ENCODE measurements around the gene GSDMA.
"Not testable (repeated sequence)": the region's sequence is repeated elsewhere in the genome, so short reads cannot be mapped to it uniquely, and the experiment has no call there.

The GSDMA gene

DNA sequence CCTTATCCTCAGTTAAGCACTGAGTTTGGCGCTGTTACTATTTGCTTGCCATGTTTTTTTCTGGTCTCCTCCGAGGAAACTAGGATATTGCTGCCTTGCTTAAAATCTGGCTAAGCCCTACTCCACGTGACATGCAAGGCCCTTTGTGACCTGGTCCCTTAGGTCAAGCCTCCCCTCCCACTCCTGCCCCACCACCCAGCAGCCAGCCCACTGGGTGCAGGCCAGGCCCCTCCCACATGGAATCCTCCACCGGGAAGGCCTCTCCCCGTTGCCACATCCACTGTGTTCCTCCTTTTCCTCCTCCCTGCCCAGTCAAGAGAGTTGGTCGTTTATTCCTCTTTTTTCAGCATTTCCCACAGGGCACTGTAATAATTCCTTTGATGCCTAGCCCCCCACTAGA lies 34.0 kb downstream of the GSDMA start:
- DNase-seq (ENCODE audit: low spot score): no peak

GRCh38 chr17:39997543-39997942 lies 34.7 kb downstream of the GSDMA start:
- DNase-seq (ENCODE audit: low spot score): no peak

DNA sequence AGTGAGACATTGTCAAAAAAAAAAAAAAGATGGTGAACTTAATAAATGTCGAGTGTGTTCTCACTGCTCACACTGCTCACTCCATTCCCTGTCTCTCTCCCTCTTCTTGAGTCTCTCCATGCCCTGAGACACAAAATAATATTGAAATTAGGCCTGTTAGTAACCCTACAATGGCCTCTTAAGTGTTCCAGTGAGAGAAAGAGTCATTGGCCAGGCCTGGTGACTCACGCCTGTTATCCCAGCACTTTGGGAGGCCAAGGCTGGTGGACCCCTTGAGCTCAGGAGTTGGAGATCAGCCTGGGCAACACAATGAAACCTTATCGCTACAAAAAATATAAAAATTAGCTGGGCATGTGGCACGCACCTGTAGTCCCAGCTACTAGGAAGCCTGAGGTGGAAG lies 36.3 kb downstream of the GSDMA start:
- DNase-seq (ENCODE audit: low spot score): no peak

GRCh38 chr17:40000161-40000560 lies 37.4 kb downstream of the GSDMA start:
- DNase-seq (ENCODE audit: low spot score): no peak

DNA sequence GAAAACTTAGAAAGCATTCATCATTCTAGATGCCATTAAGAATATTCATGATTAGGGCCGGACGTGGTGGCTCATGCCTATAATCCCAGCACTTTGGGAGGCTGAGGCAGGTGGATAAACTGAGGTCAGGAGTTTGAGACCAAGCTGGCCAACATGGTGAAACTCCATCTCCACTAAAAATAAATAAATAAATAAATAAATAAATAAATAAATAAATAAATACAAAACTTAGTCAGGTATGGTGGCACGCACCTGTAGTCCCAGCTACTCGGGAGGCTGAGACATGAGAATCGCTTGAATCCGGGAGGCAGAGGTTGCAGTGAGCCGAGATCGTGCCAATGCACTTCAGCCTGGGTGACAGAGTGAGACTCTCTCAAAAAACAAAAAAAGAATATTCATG lies 38.5 kb downstream of the GSDMA start:
- DNase-seq (ENCODE audit: low spot score): not testable (repeated sequence)

DNA sequence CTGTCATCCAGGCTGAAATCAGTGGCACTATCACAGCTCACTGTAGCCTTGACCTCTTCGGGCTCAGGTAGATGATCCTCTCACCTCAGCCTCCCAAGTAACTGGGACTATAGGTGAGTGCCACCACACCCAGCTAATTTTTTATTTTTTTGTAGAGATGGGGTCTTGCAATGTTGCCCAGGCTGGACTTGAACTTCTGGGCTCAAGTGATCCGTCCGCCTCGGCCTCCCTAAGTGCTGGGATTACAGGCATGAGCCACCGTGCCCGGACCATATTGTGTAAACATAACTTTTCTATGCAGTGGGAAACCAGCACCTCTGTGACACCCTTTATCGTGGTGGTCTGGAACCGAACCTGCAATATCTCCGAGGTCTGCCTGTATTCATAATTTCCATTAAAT lies 41.3 kb downstream of the GSDMA start:
- no peak for DNase-seq (ENCODE audit: low spot score)

DNA sequence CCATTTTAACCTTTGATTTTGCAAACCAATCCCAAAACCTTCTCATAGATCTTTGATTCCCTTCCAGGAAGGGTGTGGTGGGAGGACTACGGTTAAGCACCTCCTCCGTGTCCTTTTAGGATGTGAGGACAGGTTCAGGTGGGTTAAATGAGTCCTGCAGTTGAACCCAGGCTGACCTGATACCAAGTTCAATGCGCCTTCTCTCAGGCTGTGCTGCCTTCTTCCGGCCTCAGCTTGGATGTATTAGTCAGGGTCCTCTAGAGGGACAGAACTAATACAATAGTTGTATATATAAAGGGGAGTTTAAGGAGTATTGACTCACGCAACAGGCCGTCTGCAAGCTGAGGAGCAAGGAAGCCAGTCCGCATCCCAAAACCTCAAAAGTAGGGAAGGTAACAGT lies 41.9 kb downstream of the GSDMA start:
- DNase-seq (ENCODE audit: low spot score): no peak

GRCh38 chr17:40005520-40005919 lies 42.7 kb downstream of the GSDMA start:
- no peak for DNase-seq (ENCODE audit: low spot score)

GRCh38 chr17:40010946-40011500 lies 48.2 kb downstream of the GSDMA start:
- DNase-seq (ENCODE audit: low spot score): not testable (repeated sequence)

- DNase-seq (ENCODE audit: low spot score): not testable (repeated sequence)
Measured at GRCh38 chr17:40012017-40012647, 49.3 kb downstream of the GSDMA start.

DNA sequence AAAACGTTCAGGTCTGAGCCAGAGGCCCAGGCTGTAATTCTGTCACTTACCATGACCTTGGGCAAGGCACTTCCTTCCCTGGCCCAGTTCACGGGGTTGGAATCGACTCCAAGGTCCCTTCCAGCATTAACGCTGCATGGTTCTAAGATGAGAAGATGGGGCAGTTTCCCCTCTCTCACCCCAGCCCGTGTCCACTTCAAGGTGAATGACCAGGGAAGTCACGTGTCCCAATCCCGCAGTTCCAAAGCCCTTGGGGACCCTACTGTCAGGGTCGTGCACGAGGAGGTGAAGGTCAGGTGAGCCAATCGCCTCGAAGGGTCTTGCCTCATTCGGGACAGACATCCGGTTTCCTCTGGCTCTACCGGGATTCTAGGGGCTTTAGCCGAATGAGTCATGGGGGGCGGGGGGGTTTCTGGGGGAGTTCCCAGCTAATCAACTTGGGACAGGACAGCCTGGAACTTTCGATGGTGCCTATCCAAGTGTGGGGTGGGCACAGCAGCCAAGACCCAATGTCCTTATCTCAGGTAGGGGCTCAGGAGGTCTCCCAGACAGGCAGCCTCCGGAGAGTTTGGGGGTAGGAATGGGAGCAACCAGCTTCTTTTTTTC lies 51.7 kb downstream of the GSDMA start:
- peak; percentile 45 for DNase-seq (ENCODE audit: low spot score)

DNA sequence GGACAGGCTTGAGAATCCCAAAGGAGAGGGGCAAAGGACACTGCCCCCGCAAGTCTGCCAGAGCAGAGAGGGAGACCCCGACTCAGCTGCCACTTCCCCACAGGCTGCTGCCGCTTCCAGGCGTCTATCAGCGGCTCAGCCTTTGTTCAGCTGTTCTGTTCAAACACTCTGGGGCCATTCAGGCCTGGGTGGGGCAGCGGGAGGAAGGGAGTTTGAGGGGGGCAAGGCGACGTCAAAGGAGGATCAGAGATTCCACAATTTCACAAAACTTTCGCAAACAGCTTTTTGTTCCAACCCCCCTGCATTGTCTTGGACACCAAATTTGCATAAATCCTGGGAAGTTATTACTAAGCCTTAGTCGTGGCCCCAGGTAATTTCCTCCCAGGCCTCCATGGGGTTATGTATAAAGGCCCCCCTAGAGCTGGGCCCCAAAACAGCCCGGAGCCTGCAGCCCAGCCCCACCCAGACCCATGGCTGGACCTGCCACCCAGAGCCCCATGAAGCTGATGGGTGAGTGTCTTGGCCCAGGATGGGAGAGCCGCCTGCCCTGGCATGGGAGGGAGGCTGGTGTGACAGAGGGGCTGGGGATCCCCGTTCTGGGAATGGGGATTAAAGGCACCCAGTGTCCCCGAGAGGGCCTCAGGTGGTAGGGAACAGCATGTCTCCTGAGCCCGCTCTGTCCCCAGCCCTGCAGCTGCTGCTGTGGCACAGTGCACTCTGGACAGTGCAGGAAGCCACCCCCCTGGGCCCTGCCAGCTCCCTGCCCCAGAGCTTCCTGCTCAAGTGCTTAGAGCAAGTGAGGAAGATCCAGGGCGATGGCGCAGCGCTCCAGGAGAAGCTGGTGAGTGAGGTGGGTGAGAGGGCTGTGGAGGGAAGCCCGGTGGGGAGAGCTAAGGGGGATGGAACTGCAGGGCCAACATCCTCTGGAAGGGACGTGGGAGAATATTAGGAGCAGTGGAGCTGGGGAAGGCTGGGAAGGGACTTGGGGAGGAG lies 52.5 kb downstream of the GSDMA start, which contains the start of gene CSF3:
Gene CSF3, plus strand, starts transcription at position 436 of the 993 bp plus-strand sequence. Its CDS starts 35 bp downstream, at position 471.
- peak; percentile 50 for DNase-seq (ENCODE audit: low spot score)

DNA sequence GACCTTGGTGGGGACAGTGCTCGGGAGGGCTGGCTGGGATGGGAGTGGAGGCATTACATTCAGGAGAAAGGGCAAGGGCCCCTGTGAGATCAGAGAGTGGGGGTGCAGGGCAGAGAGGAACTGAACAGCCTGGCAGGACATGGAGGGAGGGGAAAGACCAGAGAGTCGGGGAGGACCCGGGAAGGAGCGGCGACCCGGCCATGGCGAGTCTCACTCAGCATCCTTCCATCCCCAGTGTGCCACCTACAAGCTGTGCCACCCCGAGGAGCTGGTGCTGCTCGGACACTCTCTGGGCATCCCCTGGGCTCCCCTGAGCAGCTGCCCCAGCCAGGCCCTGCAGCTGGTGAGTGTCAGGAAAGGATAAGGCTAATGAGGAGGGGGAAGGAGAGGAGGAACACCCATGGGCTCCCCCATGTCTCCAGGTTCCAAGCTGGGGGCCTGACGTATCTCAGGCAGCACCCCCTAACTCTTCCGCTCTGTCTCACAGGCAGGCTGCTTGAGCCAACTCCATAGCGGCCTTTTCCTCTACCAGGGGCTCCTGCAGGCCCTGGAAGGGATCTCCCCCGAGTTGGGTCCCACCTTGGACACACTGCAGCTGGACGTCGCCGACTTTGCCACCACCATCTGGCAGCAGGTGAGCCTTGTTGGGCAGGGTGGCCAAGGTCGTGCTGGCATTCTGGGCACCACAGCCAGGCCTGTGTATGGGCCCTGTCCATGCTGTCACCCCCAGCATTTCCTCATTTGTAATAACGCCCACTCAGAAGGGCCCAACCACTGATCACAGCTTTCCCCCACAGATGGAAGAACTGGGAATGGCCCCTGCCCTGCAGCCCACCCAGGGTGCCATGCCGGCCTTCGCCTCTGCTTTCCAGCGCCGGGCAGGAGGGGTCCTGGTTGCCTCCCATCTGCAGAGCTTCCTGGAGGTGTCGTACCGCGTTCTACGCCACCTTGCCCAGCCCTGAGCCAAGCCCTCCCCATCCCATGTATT lies 53.5 kb downstream of the GSDMA start:
- no peak for DNase-seq (ENCODE audit: low spot score)

GRCh38 chr17:40017422-40018080 lies 54.7 kb downstream of the GSDMA start:
- DNase-seq (ENCODE audit: low spot score): no peak

- no peak for DNase-seq (ENCODE audit: low spot score)
Measured at GRCh38 chr17:40018211-40019121, 55.7 kb downstream of the GSDMA start.

- no peak for DNase-seq (ENCODE audit: low spot score)
Measured at GRCh38 chr17:40019140-40019991, 56.6 kb downstream of the GSDMA start.

DNA sequence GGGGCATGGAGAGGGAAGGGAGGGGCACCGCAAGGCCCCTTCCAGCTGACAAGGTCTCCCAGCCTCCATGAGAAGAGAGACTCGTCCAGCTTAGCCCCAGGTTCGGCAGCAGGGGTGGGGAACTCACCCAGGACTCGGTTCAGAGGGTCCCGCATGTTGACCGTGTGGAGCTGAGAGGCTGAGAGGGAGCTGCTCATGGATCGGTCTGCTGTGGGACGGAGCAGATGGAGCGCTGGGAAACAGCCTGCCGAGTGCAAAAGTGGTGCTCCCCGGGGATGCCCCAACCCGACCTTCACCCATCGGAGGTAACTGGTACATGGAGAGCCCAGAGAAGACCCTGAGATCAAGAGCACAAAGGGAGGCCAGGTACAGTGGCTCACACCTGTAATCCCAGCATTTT lies 57.3 kb downstream of the GSDMA start:
- DNase-seq (ENCODE audit: low spot score): no peak

DNA sequence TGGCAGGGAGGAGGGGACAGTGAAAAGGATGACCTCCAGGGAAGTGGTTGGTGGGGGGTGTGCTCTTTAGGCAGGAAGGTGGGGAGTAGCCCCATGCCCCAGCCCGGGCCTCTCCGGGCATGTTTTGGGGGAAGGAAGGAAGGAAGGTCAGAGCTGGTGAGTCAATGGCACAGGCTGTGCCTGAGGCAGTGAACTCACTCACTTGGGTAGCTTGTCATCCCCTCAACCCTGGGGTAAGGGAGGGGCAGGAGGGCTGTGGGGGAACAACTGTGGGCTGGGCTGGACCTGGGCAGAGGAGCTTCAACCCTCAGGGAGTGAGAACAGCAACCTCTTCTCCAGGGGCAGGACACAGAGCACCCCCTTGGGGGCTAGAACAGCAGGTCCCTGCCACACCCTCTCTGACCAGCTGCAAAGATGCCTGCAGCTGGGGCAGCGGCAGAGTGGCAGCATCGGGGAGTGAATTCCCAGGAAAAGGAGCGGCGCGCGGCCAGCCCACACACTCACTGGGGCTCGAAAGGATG lies 58.7 kb downstream of the GSDMA start:
- no peak for DNase-seq (ENCODE audit: low spot score)

All from HuH-7 (cell line).